ENCODE data around the gene LOXL1. TPM values are rescaled to one million over a fixed set of nuclear protein-coding genes. Genes with fewer than 3 reads are reported as not detected.

LOXL1 gene
- polyA plus RNA-seq, 2 donors, result 7.2 to 9.6 TPM

GRCh38 chr15:73928241-73928579, 1.9 kb downstream of the LOXL1 start:
- H3K9me3 ChIP-seq (ENCODE audit: control insufficient read depth in 2 of 2, insufficient read depth in 1 of 2, low read depth in 1 of 2, low read length in 1 of 2), result peaks cover 0 to 3% of the 10 kb centered on the region in 2 donors
- no peaks in the 10 kb centered on the region for H3K27me3 ChIP-seq (ENCODE audit: control insufficient read depth in 1 of 2, insufficient read depth in 2 of 2, low read length in 2 of 2)
- H3K4me1 ChIP-seq (ENCODE audit: control insufficient read depth in 2 of 2, insufficient read depth in 2 of 2, low read length in 1 of 2), result peaks cover 0 to 33% of the 10 kb centered on the region in 2 donors
- WGBS, 2 donors, result 51 to 62% methylated on average over 3 of the region's 3 CpGs
- no peak overlapping the region for H3K27ac ChIP-seq (ENCODE audit: low read depth in 2 of 2, low read length in 1 of 2)
- H3K4me3 ChIP-seq (ENCODE audit: low read depth in 1 of 2, low read length in 2 of 2), result peak overlapping the region in 1 of 2 donors; percentile 53
- H3K36me3 ChIP-seq (ENCODE audit: control insufficient read depth in 2 of 2, insufficient read depth in 2 of 2, low read length in 1 of 2), result no peaks in the 10 kb centered on the region

GRCh38 chr15:73928971-73929627, 2.8 kb downstream of the LOXL1 start:
- H3K4me3 ChIP-seq (ENCODE audit: low read depth in 1 of 2, low read length in 2 of 2), result no peak overlapping the region

DNA sequence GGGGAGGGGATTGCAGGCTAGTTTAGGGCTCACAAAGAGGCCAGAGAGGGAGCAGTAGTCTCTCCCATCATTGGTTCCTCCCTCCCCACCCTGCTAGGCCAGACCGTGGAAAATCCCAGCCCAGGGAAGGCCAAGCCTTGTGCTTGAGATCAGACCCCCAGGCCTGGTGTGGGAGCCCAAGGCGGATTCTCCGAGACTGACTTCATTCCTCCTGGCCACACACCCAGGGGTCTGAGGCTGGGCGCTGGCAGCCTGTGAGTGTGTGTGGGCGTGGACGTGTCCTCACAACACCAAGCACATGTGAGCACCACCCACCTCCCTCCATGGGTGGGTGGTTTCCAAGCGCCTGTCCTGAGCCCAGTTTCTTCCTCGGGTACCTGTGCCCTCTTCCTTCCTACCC, 4.1 kb downstream of the LOXL1 start:
- Histone ChIP-seq H3K9me3 (ENCODE audit: control insufficient read depth in 2 of 2, insufficient read depth in 1 of 2, low read depth in 1 of 2, low read length in 1 of 2) (peaks cover 0 to 3% of the 10 kb centered on the region in 2 donors), H3K27me3 (ENCODE audit: control insufficient read depth in 1 of 2, insufficient read depth in 2 of 2, low read length in 2 of 2) (no peaks in the 10 kb centered on the region), H3K4me3 (ENCODE audit: low read depth in 1 of 2, low read length in 2 of 2) (no peak overlapping the region), H3K4me1 (ENCODE audit: control insufficient read depth in 2 of 2, insufficient read depth in 2 of 2, low read length in 1 of 2) (peaks cover 0 to 22% of the 10 kb centered on the region in 2 donors), H3K27ac (ENCODE audit: low read depth in 2 of 2, low read length in 1 of 2) (no peak overlapping the region), H3K36me3 (ENCODE audit: control insufficient read depth in 2 of 2, insufficient read depth in 2 of 2, low read length in 1 of 2) (no peaks in the 10 kb centered on the region)
- WGBS, 2 donors, result 36 to 50% methylated on average over 8 of the region's 8 CpGs

More at GRCh38 chr15:73928971-73929627, 2.8 kb downstream of the LOXL1 start:
- H3K27ac ChIP-seq (ENCODE audit: low read depth in 2 of 2, low read length in 1 of 2), result no peak overlapping the region
- peaks cover 0 to 3% of the 10 kb centered on the region in 2 donors for H3K9me3 ChIP-seq (ENCODE audit: control insufficient read depth in 2 of 2, insufficient read depth in 1 of 2, low read depth in 1 of 2, low read length in 1 of 2)
- peaks cover 0 to 27% of the 10 kb centered on the region in 2 donors for H3K4me1 ChIP-seq (ENCODE audit: control insufficient read depth in 2 of 2, insufficient read depth in 2 of 2, low read length in 1 of 2)
- H3K36me3 ChIP-seq (ENCODE audit: control insufficient read depth in 2 of 2, insufficient read depth in 2 of 2, low read length in 1 of 2), result no peaks in the 10 kb centered on the region
- H3K27me3 ChIP-seq (ENCODE audit: control insufficient read depth in 1 of 2, insufficient read depth in 2 of 2, low read length in 2 of 2), result no peaks in the 10 kb centered on the region
- 66 to 72% methylated on average over 5 of the region's 5 CpGs for whole genome bisulfite sequencing, 2 donors

GRCh38 chr15:73930790-73931281, 4.6 kb downstream of the LOXL1 start:
- 57 to 62% methylated on average over 7 of the region's 7 CpGs for WGBS, 2 donors
- Histone ChIP-seq H3K27me3 (ENCODE audit: control insufficient read depth in 1 of 2, insufficient read depth in 2 of 2, low read length in 2 of 2) (no peaks in the 10 kb centered on the region), H3K36me3 (ENCODE audit: control insufficient read depth in 2 of 2, insufficient read depth in 2 of 2, low read length in 1 of 2) (no peaks in the 10 kb centered on the region), H3K9me3 (ENCODE audit: control insufficient read depth in 2 of 2, insufficient read depth in 1 of 2, low read depth in 1 of 2, low read length in 1 of 2) (peaks cover 0 to 3% of the 10 kb centered on the region in 2 donors), H3K27ac (ENCODE audit: low read depth in 2 of 2, low read length in 1 of 2) (no peak overlapping the region), H3K4me3 (ENCODE audit: low read depth in 1 of 2, low read length in 2 of 2) (no peak overlapping the region), H3K4me1 (ENCODE audit: control insufficient read depth in 2 of 2, insufficient read depth in 2 of 2, low read length in 1 of 2) (peaks cover 0 to 25% of the 10 kb centered on the region in 2 donors)

DNA sequence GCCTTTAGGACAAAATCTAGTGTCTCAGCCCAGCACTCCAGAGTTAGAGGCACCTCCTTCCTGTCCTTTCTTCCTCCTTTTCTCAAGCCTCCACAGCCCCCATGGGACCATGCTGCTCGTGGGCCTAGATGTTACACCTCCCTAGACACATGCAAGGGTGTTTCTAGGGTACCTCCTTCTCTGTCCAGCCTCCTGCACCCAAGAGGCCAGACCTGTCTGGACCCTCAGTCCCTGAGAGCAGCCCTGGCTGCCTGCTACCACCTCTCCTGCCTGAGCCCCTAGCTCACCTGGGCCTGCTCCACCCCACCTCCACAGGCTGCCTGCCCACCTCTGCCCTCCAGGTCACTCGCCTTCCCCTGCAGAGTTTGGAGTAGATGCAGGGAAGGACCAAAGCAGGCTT, 5.2 kb downstream of the LOXL1 start:
- H3K36me3 ChIP-seq (ENCODE audit: control insufficient read depth in 2 of 2, insufficient read depth in 2 of 2, low read length in 1 of 2), result no peaks in the 10 kb centered on the region
- peaks cover 0 to 3% of the 10 kb centered on the region in 2 donors for H3K9me3 ChIP-seq (ENCODE audit: control insufficient read depth in 2 of 2, insufficient read depth in 1 of 2, low read depth in 1 of 2, low read length in 1 of 2)
- no peaks in the 10 kb centered on the region for H3K27me3 ChIP-seq (ENCODE audit: control insufficient read depth in 1 of 2, insufficient read depth in 2 of 2, low read length in 2 of 2)
- no peak overlapping the region for H3K4me3 ChIP-seq (ENCODE audit: low read depth in 1 of 2, low read length in 2 of 2)
- no peak overlapping the region for H3K27ac ChIP-seq (ENCODE audit: low read depth in 2 of 2, low read length in 1 of 2)
- 61 to 67% methylated on average over 2 of the region's 2 CpGs for WGBS, 2 donors
- peaks cover 0 to 23% of the 10 kb centered on the region in 2 donors for H3K4me1 ChIP-seq (ENCODE audit: control insufficient read depth in 2 of 2, insufficient read depth in 2 of 2, low read length in 1 of 2)

DNA sequence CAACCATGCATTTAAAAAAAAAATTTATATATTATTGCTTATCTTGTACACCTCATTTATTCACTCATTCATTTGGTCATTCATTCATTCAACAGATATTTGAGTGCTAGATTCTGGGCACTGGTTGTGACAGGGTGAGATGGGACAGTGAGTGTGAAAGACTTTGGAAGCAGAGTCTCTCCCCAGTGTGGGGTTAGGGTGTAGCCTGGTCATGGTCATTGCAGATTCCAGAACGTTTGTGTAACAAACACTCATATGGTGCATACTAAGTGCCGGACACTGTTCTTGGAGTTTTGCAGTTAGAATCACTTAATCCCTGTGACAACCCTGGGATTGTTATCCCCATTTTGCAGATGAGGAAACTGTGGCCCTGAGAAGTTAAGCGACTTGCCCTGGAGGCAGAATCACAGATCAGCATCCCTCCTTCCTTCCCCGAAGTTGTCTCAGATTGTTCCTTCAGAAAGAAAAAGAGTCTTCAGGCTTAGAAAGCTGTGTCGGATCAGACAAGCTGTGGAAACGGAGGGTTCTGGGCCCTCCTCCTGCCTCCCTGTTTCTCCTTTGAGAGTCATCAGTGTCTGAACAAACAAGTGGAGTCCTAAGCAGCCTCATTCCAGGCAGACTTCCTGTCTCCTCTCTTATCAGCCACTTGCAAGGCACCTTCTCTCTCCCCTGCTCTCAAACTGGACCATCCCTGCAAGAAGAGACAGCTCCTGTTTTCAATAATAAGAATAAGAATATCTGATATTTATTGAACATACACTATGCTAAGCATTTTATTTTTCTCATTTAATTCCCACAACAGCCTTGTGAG, 6.3 kb downstream of the LOXL1 start:
- WGBS, 2 donors, result 63 to 75% methylated on average over 6 of the region's 6 CpGs
- H3K4me1 ChIP-seq (ENCODE audit: control insufficient read depth in 2 of 2, insufficient read depth in 2 of 2, low read length in 1 of 2), result peaks cover 0 to 16% of the 10 kb centered on the region in 2 donors
- H3K4me3 ChIP-seq (ENCODE audit: low read depth in 1 of 2, low read length in 2 of 2), result no peak overlapping the region
- no peaks in the 10 kb centered on the region for H3K9me3 ChIP-seq (ENCODE audit: control insufficient read depth in 2 of 2, insufficient read depth in 1 of 2, low read depth in 1 of 2, low read length in 1 of 2)
- H3K36me3 ChIP-seq (ENCODE audit: control insufficient read depth in 2 of 2, insufficient read depth in 2 of 2, low read length in 1 of 2), result no peaks in the 10 kb centered on the region
- no peak overlapping the region for H3K27ac ChIP-seq (ENCODE audit: low read depth in 2 of 2, low read length in 1 of 2)
- H3K27me3 ChIP-seq (ENCODE audit: control insufficient read depth in 1 of 2, insufficient read depth in 2 of 2, low read length in 2 of 2), result no peaks in the 10 kb centered on the region

DNA sequence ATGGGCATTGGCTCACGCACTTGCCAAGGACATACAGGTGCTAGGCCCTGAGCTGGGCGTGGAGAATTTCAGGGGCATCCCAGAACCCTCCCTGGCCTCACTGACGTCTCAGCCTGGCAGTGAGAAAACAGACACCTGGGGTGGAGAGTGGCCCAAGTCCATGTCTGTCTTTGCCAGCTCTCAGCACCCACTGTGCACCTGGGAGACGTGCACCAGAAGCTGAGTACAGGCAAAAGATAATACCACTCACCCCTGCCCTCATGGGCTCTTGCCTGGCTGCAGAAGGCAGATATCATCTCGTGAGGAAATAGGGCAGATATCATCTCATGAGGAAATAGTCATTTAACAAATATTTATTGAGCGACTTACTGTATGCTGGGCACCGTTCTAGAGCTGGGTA, 8.0 kb downstream of the LOXL1 start:
- Histone ChIP-seq H3K27ac (ENCODE audit: low read depth in 2 of 2, low read length in 1 of 2) (no peak overlapping the region), H3K4me3 (ENCODE audit: low read depth in 1 of 2, low read length in 2 of 2) (no peak overlapping the region), H3K27me3 (ENCODE audit: control insufficient read depth in 1 of 2, insufficient read depth in 2 of 2, low read length in 2 of 2) (no peaks in the 10 kb centered on the region), H3K9me3 (ENCODE audit: control insufficient read depth in 2 of 2, insufficient read depth in 1 of 2, low read depth in 1 of 2, low read length in 1 of 2) (no peaks in the 10 kb centered on the region), H3K36me3 (ENCODE audit: control insufficient read depth in 2 of 2, insufficient read depth in 2 of 2, low read length in 1 of 2) (no peaks in the 10 kb centered on the region), H3K4me1 (ENCODE audit: control insufficient read depth in 2 of 2, insufficient read depth in 2 of 2, low read length in 1 of 2) (peaks cover 0 to 11% of the 10 kb centered on the region in 2 donors)
- 62 to 83% methylated on average over 7 of the region's 7 CpGs for WGBS, 2 donors

DNA sequence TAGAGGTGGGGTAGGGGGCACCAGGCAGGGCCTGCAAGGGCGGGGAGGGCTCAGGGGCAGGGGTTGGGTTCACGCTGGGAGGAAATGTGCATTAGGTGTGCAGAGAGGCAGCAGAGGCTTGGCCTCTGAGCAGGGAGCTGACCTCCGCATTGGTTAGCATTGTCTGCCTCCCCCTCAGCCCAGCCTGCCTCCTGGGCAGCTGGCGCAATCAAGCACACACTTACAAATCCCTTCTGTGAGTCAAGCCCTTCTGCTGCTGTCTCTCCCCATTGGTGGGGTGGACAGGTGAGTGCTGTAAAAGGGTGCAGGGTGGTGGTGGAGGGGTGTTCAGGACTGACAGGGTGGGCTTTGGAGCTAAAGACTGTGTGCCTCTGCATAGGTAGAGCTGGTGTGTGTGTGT, 9.3 kb downstream of the LOXL1 start:
- Histone ChIP-seq H3K4me3 (ENCODE audit: low read depth in 1 of 2, low read length in 2 of 2) (no peak overlapping the region), H3K27me3 (ENCODE audit: control insufficient read depth in 1 of 2, insufficient read depth in 2 of 2, low read length in 2 of 2) (no peaks in the 10 kb centered on the region), H3K27ac (ENCODE audit: low read depth in 2 of 2, low read length in 1 of 2) (no peak overlapping the region), H3K9me3 (ENCODE audit: control insufficient read depth in 2 of 2, insufficient read depth in 1 of 2, low read depth in 1 of 2, low read length in 1 of 2) (no peaks in the 10 kb centered on the region), H3K36me3 (ENCODE audit: control insufficient read depth in 2 of 2, insufficient read depth in 2 of 2, low read length in 1 of 2) (no peaks in the 10 kb centered on the region), H3K4me1 (ENCODE audit: control insufficient read depth in 2 of 2, insufficient read depth in 2 of 2, low read length in 1 of 2) (peaks cover 0 to 8% of the 10 kb centered on the region in 2 donors)
- 86 to 89% methylated on average over 4 of the region's 4 CpGs for WGBS, 2 donors

- peak overlapping the region in 1 of 2 donors; percentile 47 for H3K27ac ChIP-seq (ENCODE audit: low read depth in 2 of 2, low read length in 1 of 2)
- 29 to 36% methylated on average over 5 of the region's 5 CpGs for WGBS, 2 donors
These were observed 9.9 kb downstream of the LOXL1 start for GRCh38 chr15:73936181-73936580.

More at GRCh38 chr15:73936181-73936580, 9.9 kb downstream of the LOXL1 start:
- Histone ChIP-seq H3K27me3 (ENCODE audit: control insufficient read depth in 1 of 2, insufficient read depth in 2 of 2, low read length in 2 of 2) (no peaks in the 10 kb centered on the region), H3K36me3 (ENCODE audit: control insufficient read depth in 2 of 2, insufficient read depth in 2 of 2, low read length in 1 of 2) (no peaks in the 10 kb centered on the region), H3K9me3 (ENCODE audit: control insufficient read depth in 2 of 2, insufficient read depth in 1 of 2, low read depth in 1 of 2, low read length in 1 of 2) (no peaks in the 10 kb centered on the region), H3K4me3 (ENCODE audit: low read depth in 1 of 2, low read length in 2 of 2) (no peak overlapping the region), H3K4me1 (ENCODE audit: control insufficient read depth in 2 of 2, insufficient read depth in 2 of 2, low read length in 1 of 2) (peaks cover 0 to 8% of the 10 kb centered on the region in 2 donors)

All from esophagus (tissue), 2 donors.